NCI-H460 (cell line): ENCODE measurements around the gene SDF2. TPM values are rescaled to one million over a fixed set of nuclear protein-coding genes. Genes with fewer than 3 reads are reported as not detected.

ENCODE experiments used
- total RNA-seq: library from RNA; depleted of rRNA; stranded (reverse); fragments of >200 nt; shearing (Covaris generic); gene quantifications from 2 replicates; pipeline ENCODE4 v1.2.3, GENCODE V29; 2014; rRNA removed

SDF2 gene
- total RNA-seq, 1 experiment from 2014 or later = 49.5 TPM

Other genes with a start within 250 kb of the SDF2 start
- not detected in 2 replicates for gene SLC13A2, start 188.3 kb downstream of the SDF2 start, total RNA-seq
- 0.17 TPM in 1 of 2 replicates, not detected in the other for gene FOXN1, start 155.6 kb downstream of the SDF2 start, total RNA-seq
- 23.6 and 24.2 TPM in 2 replicates for gene UNC119, start 109.3 kb downstream of the SDF2 start, total RNA-seq
- 48.2 and 57.7 TPM in 2 replicates for gene PIGS, start 90.4 kb downstream of the SDF2 start, total RNA-seq
- 27.9 and 37.3 TPM in 2 replicates for gene ALDOC, start 85.0 kb downstream of the SDF2 start, total RNA-seq
- 56.3 and 56.8 TPM in 2 replicates for gene SPAG5, start 62.9 kb downstream of the SDF2 start, total RNA-seq
- gene RSKR, start 47.7 kb downstream of the SDF2 start, total RNA-seq = 13.1 and 19.9 TPM in 2 replicates
- 109 and 134 TPM in 2 replicates for gene BLTP2, start 16.7 kb downstream of the SDF2 start, total RNA-seq
- gene SUPT6H, start 299 bp upstream of the SDF2 start, total RNA-seq = 26.7 and 33.3 TPM in 2 replicates
- gene PROCA1, start 50.0 kb upstream of the SDF2 start, total RNA-seq = 3.4 and 3.6 TPM in 2 replicates
- gene RAB34, start 56.0 kb upstream of the SDF2 start, total RNA-seq = 170 and 179 TPM in 2 replicates
- 1,295 and 1,608 TPM in 2 replicates for gene RPL23A, start 58.1 kb upstream of the SDF2 start, total RNA-seq
- 27.9 and 32.4 TPM in 2 replicates for gene TLCD1, start 64.3 kb upstream of the SDF2 start, total RNA-seq
- gene NEK8, start 66.9 kb upstream of the SDF2 start, total RNA-seq = 1.9 and 2.5 TPM in 2 replicates
- 79.4 and 83.4 TPM in 2 replicates for gene TRAF4, start 82.1 kb upstream of the SDF2 start, total RNA-seq
- gene FAM222B, start 180.9 kb upstream of the SDF2 start, total RNA-seq = 8.1 and 9.4 TPM in 2 replicates
- gene ERAL1, start 193.1 kb upstream of the SDF2 start, total RNA-seq = 30.9 and 43.6 TPM in 2 replicates
- 29.2 and 30.7 TPM in 2 replicates for gene FLOT2, start 235.8 kb upstream of the SDF2 start, total RNA-seq
- 5.1 and 5.6 TPM in 2 replicates for gene DHRS13, start 241.2 kb upstream of the SDF2 start, total RNA-seq